Measurements from ENCODE around the gene DDAH2. TPM values are rescaled to one million over a fixed set of nuclear protein-coding genes. Genes with fewer than 3 reads are reported as not detected.
A peak's percentile ranks its signal among the peaks of the same experiment; 100 is the strongest.

The DDAH2 gene
- polyA plus RNA-seq, 3 donors from 2014 or later = 58.5 to 112 (median 74.9) TPM

DNA sequence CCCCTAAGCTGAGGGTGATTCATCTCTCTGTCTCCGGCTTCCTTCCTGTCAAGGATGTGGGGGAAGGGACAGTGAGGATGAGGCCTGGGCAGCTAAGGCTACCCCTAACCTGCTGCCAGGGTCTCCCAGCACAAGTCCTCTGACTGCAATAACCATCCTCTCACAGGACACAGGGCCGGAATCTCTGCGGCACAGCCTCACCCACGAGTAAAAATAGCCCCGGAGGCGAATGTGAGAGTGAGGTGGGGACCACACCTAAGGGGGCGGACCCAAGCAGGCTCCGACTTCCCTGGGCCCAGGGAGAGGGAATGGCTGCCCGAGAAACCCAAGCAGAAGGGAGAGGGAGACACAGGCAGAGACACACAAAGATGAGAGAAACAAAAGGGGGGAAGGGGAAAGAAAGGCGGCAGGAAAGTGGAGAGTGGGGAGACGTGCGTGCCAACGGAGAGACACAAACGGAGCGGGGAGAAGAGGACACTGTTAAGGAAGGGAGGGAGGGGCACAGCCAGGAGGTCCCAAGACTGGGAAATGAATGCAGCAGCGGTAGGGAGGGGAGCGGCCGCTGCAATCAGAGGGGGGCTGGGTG lies 5.8 kb upstream of the DDAH2 start:
- Mint-ChIP-seq H3K36me3 (peaks cover 9 to 32% (median 12%) of the 10 kb centered on the region in 3 donors), H3K9me3 (no peaks in the 10 kb centered on the region), H3K27ac (peak overlapping the region; percentile 94 to 99 (median 97)), H3K4me1 (peaks cover 78 to 86% of the 10 kb centered on the region in 2 donors), H3K27me3 (ENCODE audit: low read depth in 3 of 3) (peaks cover 6 to 28% (median 14%) of the 10 kb centered on the region in 3 donors), H3K4me3 (peak overlapping the region; percentile 88 to 98 (median 96))
- DNase-seq = peak; percentile 65 to 73 (median 66)

DNA sequence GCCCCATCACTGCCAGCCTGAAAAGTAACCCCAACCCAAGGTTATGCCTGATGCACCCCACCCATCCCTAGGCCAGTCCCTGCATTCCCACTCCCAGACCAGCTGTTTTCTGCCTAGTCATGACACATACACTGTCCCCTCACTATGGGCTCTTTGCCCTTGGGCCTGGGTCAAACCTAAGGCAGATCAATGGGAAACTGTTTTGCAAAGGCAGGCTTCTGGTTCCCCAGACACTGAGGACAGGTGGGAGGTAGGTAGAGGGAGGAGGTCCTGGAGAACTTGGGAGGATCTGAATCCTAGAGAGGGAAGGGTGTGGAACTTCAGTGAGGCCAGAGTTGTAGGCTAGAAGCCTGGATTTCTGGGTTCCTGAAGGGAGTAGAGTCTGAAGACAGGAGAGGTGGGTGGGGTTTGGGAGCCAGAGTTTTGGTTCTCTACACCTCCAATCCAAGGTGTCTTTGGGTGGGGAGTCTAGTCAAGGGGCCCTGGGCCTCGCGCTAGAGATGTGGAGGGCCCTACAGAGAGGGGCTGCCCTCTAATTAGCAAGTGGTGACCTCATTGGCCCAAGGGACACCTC lies 5.2 kb upstream of the DDAH2 start:
- DNase-seq = no peak
- no peaks in the 10 kb centered on the region for H3K9me3 Mint-ChIP-seq
- H3K4me3 Mint-ChIP-seq = peak overlapping the region; percentile 88 to 98 (median 96)
- H3K27ac Mint-ChIP-seq = peak overlapping the region; percentile 94 to 99 (median 97)
- peaks cover 76 to 84% of the 10 kb centered on the region in 2 donors for H3K4me1 Mint-ChIP-seq
- peaks cover 9 to 32% (median 12%) of the 10 kb centered on the region in 3 donors for H3K36me3 Mint-ChIP-seq
- peaks cover 2 to 24% (median 10%) of the 10 kb centered on the region in 3 donors for H3K27me3 Mint-ChIP-seq (ENCODE audit: low read depth in 3 of 3)

DNA sequence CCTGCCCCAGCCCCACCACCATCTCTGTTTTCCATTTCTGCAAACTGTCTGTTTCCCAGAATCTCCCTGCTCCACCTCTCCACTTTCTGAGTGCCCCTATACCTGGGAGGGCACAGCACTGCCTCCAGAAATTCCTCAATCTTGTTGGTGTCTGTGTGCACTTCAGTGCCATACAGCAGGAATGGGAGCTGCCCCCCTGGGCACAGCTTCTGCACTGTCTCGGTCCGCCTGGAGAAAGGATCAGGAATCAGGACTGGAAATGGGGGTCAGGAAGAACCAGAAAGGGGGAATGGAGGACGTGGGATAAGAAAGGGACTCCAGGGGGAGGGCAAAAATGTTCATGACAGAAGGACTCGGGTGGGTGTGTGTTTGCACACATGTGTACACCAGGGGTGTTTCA lies 4.6 kb upstream of the DDAH2 start:
- Mint-ChIP-seq H3K27ac (peak overlapping the region; percentile 88 to 99 (median 97)), H3K36me3 (peaks cover 9 to 32% (median 12%) of the 10 kb centered on the region in 3 donors), H3K4me1 (peaks cover 76 to 84% of the 10 kb centered on the region in 2 donors)

DNA sequence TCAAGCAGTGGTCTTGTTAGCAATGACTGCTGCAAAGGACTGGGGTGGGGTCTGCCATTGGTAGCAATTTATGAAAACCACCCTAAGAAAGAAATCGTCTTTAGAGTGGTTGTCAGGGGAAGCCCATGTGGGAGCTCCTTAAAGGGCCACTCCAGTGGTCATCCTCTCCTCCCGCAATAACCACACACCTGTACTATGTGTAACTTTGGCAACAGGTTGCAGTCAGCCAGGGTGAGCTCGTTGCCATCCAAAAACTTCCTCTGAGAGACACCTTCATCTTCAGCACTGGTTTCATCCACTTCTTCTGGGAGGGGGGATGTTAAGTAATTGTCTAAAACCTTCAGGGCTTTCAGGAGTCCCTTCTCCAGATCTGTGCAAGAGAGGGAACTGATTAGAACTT lies 2.9 kb upstream of the DDAH2 start:
- Mint-ChIP-seq H3K4me1 (peaks cover 75 to 81% of the 10 kb centered on the region in 2 donors), H3K9me3 (no peaks in the 10 kb centered on the region), H3K27me3 (ENCODE audit: low read depth in 3 of 3) (peaks cover 2 to 16% (median 11%) of the 10 kb centered on the region in 3 donors), H3K4me3 (peak overlapping the region in 2 of 5 donors; percentile 15 to 38), H3K27ac (peak overlapping the region in 4 of 6 donors; percentile 16 to 83 (median 54)), H3K36me3 (peaks cover 9 to 32% (median 12%) of the 10 kb centered on the region in 3 donors)
- no peak for DNase-seq

More for the DNA sequence above, 4.6 kb upstream of the DDAH2 start:
- DNase-seq = no peak
- Mint-ChIP-seq H3K4me3 (peak overlapping the region; percentile 88 to 98 (median 96)), H3K27me3 (ENCODE audit: low read depth in 3 of 3) (peaks cover 2 to 22% (median 10%) of the 10 kb centered on the region in 3 donors), H3K9me3 (no peaks in the 10 kb centered on the region)

GRCh38 chr6:31730631-31731086 lies 1.6 kb upstream of the DDAH2 start:
- Mint-ChIP-seq H3K27me3 (ENCODE audit: low read depth in 3 of 3) (peaks cover under 1 to 10% (median 6%) of the 10 kb centered on the region in 3 donors), H3K27ac (peak overlapping the region; percentile 83 to 98 (median 92)), H3K4me1 (peaks cover 78 to 79% of the 10 kb centered on the region in 2 donors), H3K36me3 (peaks cover 7 to 45% (median 22%) of the 10 kb centered on the region in 3 donors), H3K4me3 (peak overlapping the region; percentile 97 to 99 (median 99)), H3K9me3 (no peaks in the 10 kb centered on the region)
- DNase-seq = no peak

DNA sequence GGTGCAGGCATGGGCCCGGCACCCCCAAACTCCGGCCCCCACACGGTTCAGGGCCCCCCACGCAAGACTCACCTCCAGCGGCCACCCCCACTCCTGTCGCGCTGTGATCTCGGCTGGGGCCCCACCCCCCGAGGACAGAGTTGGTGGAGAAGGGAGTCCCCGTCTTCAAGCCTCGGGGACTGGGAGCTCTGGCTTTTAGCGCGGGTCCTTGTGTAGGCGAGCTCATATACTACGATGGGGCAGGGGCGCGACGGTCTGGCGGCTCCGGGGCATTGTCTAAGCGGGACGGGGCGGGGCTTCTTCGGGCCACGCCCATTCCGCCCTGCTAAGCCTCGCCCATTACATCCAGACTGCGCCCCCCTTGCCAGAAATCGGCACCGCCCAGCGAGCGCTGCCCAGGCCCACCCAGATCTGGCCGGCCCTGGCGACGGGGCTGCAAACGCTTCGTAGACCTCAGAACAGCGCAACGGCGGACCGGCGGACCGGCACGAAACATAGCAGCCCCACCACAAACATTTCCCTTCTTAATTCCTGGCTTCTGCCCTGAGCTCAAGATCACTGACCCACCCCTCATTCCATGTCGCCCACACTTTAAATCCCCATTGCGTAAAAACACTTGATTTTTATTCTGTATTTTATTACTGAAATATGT lies 1.0 kb upstream of the DDAH2 start:
- H3K36me3 Mint-ChIP-seq = peaks cover 4 to 47% (median 22%) of the 10 kb centered on the region in 3 donors
- H3K27me3 Mint-ChIP-seq (ENCODE audit: low read depth in 3 of 3) = peaks cover 0 to 8% (median 2%) of the 10 kb centered on the region in 3 donors
- H3K27ac Mint-ChIP-seq = peak overlapping the region; percentile 83 to 98 (median 92)
- H3K9me3 Mint-ChIP-seq = no peaks in the 10 kb centered on the region
- H3K4me1 Mint-ChIP-seq = peaks cover 77 to 79% of the 10 kb centered on the region in 2 donors
- peak; percentile 76 to 79 (median 79) for DNase-seq
- H3K4me3 Mint-ChIP-seq = peak overlapping the region; percentile 97 to 99 (median 99)

DNA sequence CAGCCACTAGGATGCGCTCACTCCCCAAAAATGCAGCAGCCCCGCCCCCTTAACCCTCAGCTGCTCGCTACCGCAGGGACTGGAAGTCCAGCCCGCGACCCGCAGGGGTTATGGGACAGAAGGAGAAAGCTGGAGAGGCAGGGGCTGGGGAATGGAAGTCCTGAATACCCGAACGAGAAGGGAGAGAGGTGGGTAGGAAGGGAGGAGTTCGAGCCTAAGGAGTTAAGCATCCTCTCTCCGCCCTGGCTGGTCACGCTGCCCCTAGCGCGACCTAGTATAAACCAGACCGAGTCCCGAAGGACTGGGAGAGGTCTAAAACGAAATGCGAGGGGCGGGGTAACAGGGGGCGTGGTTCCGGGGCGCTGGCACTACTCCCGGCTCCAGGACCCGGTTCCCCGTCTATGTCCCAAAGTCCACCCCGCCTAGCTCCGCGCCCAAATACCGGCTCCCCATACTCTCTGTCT lies 448 bp upstream of the DDAH2 start:
- peak; percentile 79 to 81 (median 80) for DNase-seq
- H3K4me1 Mint-ChIP-seq = peaks cover 76 to 77% of the 10 kb centered on the region in 2 donors
- H3K27me3 Mint-ChIP-seq (ENCODE audit: low read depth in 3 of 3) = peaks cover 0 to 4% (median 2%) of the 10 kb centered on the region in 3 donors
- H3K4me3 Mint-ChIP-seq = peak overlapping the region; percentile 97 to 99 (median 99)
- peak overlapping the region; percentile 83 to 98 (median 94) for H3K27ac Mint-ChIP-seq
- H3K9me3 Mint-ChIP-seq = no peaks in the 10 kb centered on the region
- peaks cover 4 to 47% (median 22%) of the 10 kb centered on the region in 3 donors for H3K36me3 Mint-ChIP-seq

GRCh38 chr6:31727717-31728671 lies 1.1 kb downstream of the DDAH2 start:
- DNase-seq = peak in 2 of 3 donors; percentile 19 to 29
- H3K27me3 Mint-ChIP-seq (ENCODE audit: low read depth in 3 of 3) = peaks cover 0 to 6% (median 2%) of the 10 kb centered on the region in 3 donors

DNA sequence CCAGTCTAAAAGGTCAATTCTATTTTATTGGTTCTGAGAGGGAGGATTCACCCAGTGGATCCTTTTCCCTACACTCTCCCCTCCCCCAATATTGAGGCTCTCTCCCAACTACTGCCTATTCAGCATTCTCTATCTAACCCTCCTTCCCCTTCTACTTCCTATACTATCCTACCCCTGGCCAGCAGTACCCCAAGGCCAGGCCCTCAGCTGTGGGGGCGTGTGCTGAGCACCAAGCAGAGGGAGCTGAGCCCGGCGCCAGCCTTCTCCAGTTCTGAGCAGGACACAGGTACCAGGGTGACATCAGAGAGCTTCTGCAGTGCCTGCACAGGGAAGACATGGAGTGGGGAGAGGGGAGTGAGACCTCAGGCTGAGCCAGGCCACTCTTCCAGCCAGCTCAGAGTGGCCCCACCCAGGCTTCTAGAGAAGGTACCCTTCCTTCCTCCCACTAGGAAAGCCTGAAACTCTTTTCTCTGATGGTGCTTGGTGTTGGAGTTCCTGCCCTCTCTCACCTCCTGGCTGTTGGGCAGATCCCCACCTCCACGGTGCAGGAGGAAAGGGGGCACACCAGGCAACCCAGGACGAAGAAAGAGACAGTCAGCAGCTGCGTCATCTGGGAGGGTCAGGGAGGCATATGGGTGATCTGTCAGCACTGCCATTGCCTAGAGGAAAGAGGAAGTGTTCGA lies 1.9 kb downstream of the DDAH2 start:
- H3K36me3 Mint-ChIP-seq = peaks cover 3 to 35% (median 17%) of the 10 kb centered on the region in 3 donors
- peak overlapping the region; percentile 74 to 86 (median 84) for H3K27ac Mint-ChIP-seq
- no peaks in the 10 kb centered on the region for H3K9me3 Mint-ChIP-seq
- H3K4me1 Mint-ChIP-seq = peaks cover 68 to 73% of the 10 kb centered on the region in 2 donors
- DNase-seq = no peak
- H3K4me3 Mint-ChIP-seq = peak overlapping the region; percentile 61 to 80 (median 71)
- H3K27me3 Mint-ChIP-seq (ENCODE audit: low read depth in 3 of 3) = peaks cover 0 to 6% (median 2%) of the 10 kb centered on the region in 3 donors

More at GRCh38 chr6:31727717-31728671, 1.1 kb downstream of the DDAH2 start:
- Mint-ChIP-seq H3K27ac (peak overlapping the region; percentile 74 to 86 (median 84)), H3K4me1 (peaks cover 71 to 72% of the 10 kb centered on the region in 2 donors), H3K4me3 (peak overlapping the region; percentile 97 to 99 (median 99)), H3K9me3 (no peaks in the 10 kb centered on the region), H3K36me3 (peaks cover 4 to 37% (median 17%) of the 10 kb centered on the region in 3 donors)

DNA sequence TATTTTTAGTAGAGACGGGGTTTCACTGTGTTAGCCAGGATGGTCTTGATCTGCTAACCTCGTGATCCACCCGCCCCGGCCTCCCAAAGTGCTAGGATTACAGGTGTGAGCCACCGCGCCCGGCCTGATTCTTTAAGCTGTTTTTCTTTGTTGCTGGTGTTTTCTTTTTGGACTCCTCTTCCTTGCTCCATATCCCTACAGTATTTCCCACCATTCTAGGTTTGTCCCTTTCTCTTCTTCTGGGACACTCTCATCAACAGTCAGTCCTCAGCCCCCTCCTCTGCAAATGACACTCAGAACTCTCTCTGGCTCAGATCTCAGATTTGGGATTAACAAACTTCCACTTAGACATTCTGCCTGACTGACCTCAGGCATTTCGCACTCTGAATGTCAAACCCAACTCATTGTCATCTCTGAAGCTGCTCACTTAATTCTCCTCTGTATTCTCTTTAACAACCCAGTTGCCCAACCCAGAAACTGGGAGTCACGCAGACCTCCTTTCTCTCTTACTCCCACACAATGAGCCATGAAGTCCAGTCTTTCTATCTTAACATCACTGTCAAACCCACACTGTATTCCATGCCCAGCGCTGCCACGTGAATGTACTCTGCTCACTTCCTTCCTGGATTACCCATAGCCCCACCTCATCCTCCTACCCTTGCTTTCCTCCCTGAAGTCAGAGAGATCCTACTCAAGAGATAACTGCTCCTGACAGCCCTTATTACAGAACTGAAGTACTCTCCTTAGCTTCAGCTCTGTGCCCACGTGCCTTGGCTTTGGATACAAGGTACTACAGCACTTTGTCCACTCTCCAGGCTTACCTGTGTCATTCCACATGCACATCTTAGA lies 3.4 kb downstream of the DDAH2 start:
- Mint-ChIP-seq H3K4me3 (no peak overlapping the region), H3K9me3 (no peaks in the 10 kb centered on the region), H3K36me3 (peaks cover 0 to 22% (median 10%) of the 10 kb centered on the region in 3 donors), H3K27me3 (ENCODE audit: low read depth in 3 of 3) (peaks cover 0 to 6% (median 2%) of the 10 kb centered on the region in 3 donors), H3K4me1 (peaks cover 55 to 63% of the 10 kb centered on the region in 2 donors), H3K27ac (peak overlapping the region in 3 of 6 donors; percentile 4 to 66 (median 47))
- DNase-seq = no peak

- peaks cover 0 to 4% (median 2%) of the 10 kb centered on the region in 3 donors for H3K27me3 Mint-ChIP-seq (ENCODE audit: low read depth in 3 of 3)
- peaks cover 0 to 15% (median 10%) of the 10 kb centered on the region in 3 donors for H3K36me3 Mint-ChIP-seq
- H3K4me1 Mint-ChIP-seq = peaks cover 42 to 49% of the 10 kb centered on the region in 2 donors
- no peak for DNase-seq
- H3K9me3 Mint-ChIP-seq = no peaks in the 10 kb centered on the region
- H3K4me3 Mint-ChIP-seq = peak overlapping the region in 2 of 5 donors; percentile 60 to 71
- H3K27ac Mint-ChIP-seq = peak overlapping the region in 1 of 6 donors; percentile 62
Measured at GRCh38 chr6:31723980-31724691, 5.0 kb downstream of the DDAH2 start.
